HepG2 (cell line): ENCODE data around the gene MBOAT7. TPM values are rescaled to one million over a fixed set of nuclear protein-coding genes. Genes with fewer than 3 reads are reported as not detected.

Source experiments
- ATAC-seq: fragments of 200-7000 bp; cut with Tn5 transposase; 3 replicates; pipeline ENCODE4 v1.9.1; 2020; ENCODE audit warnings: mild to moderate bottlenecking, moderate library complexity
- BruUV-seq: library from RNA; stranded (reverse); fragments of 400-500 nt; replicated peaks from 2 replicates; lab custom pipeline; 2021; lab: Mats Ljungman, UMichigan
- CTCF ChIA-PET: fragments of 300-600 bp; formaldehyde crosslinking; extraction: SDS; loops from one replicate; lab custom pipeline; 2021; ENCODE audit warnings: low total read pairs, inconsistent platforms, low intra/inter-chr PET ratio; lab: Yijun Ruan, JAX
- POLR2A ChIA-PET: fragments of 350-600 bp; sonication (Branson Sonifier 250); formaldehyde crosslinking; loops from one replicate; lab custom pipeline; 2020; ENCODE audit warnings: antibody characterized with exemption, inconsistent platforms; lab: Yijun Ruan, JAX
- DNase-seq: peaks from one replicate; pipeline ENCODE4 v3.0.0-alpha.2; 2015; ENCODE audit warnings: low spot score
- FAIRE-seq: peaks from 3 replicates; lab custom pipeline; 2011; peaks lifted over from hg19 to GRCh38; lab: Jason Lieb, UNC
- H2AFZ ChIP-seq: one replicate; pipeline ENCODE4 v1.6.1; 2011; ENCODE audit warnings: low read length, inconsistent platforms
- H3K27ac ChIP-seq: fragments of 300-600 bp; 3 replicates; pipeline ENCODE4 v1.8.0; 2011; ENCODE audit warnings: mixed run types, mild to moderate bottlenecking, mixed read lengths, low read length, inconsistent platforms; ENCODE audit not compliant: insufficient read depth; ENCODE audit errors: extremely low read length
- H3K27me3 ChIP-seq, 2 experiments: fragments of 200-600 bp in 1 of 2; 2 replicates in 1 of 2; 3 replicates in 1 of 2; pipeline versions ENCODE4 v1.6.0 to v1.8.0; 2011; ENCODE audit warnings: low read length in 2 of 2, mild to moderate bottlenecking in 2 of 2, moderate library complexity in 2 of 2, inconsistent platforms in 1 of 2; ENCODE audit not compliant: insufficient read depth in 2 of 2, control insufficient read depth in 1 of 2
- H3K36me3 ChIP-seq, 2 experiments: fragments of 200-600 bp in 1 of 2; replicated peaks in 1 of 2; 2 replicates in 1 of 2; 3 replicates in 1 of 2; pipeline versions ENCODE4 v1.5.1 to v1.8.0; 2011; ENCODE audit warnings: low read length in 2 of 2, inconsistent platforms in 1 of 2; ENCODE audit not compliant: insufficient read depth in 2 of 2, control insufficient read depth in 1 of 2
- H3K4me1 ChIP-seq: 2 replicates; pipeline ENCODE4 v1.5.1; 2012; ENCODE audit warnings: low read length, inconsistent platforms; ENCODE audit not compliant: insufficient read depth
- H3K4me2 ChIP-seq: 2 replicates; pipeline ENCODE4 v1.6.0; 2011; ENCODE audit warnings: low read depth, low read length, inconsistent platforms
- H3K4me3 ChIP-seq, 3 experiments: fragments of 200-600 bp in 1 of 3; sonication (generic), shearing (Covaris generic) in 1 of 3; replicated peaks in 1 of 3; 2 replicates each; pipeline ENCODE4 v1.5.1; 2011 to 2016; ENCODE audit warnings: low read length in 3 of 3, inconsistent platforms in 2 of 3, low read depth in 2 of 3, mild to moderate bottlenecking in 2 of 3, control low read depth in 1 of 3, mixed read lengths in 1 of 3; ENCODE audit not compliant: insufficient read depth in 1 of 3
- H3K79me2 ChIP-seq: one replicate; pipeline ENCODE4 v1.6.1; 2011; ENCODE audit warnings: low read length, inconsistent platforms; ENCODE audit not compliant: insufficient read depth
- H3K9ac ChIP-seq: 2 replicates; pipeline ENCODE4 v1.6.0; 2011; ENCODE audit warnings: mild to moderate bottlenecking, low read depth, low read length, inconsistent platforms; ENCODE audit not compliant: insufficient read depth
- H3K9me3 ChIP-seq: 2 replicates; pipeline ENCODE4 v1.5.1; 2012; ENCODE audit warnings: mild to moderate bottlenecking, low read length
- H4K20me1 ChIP-seq: 2 replicates; pipeline ENCODE4 v1.6.0; 2011; ENCODE audit warnings: inconsistent platforms, mild to moderate bottlenecking, low read length, moderate library complexity; ENCODE audit not compliant: insufficient read depth
- ARID2 ChIP-seq: sonication (generic); formaldehyde crosslinking; IDR thresholded peaks from 2 replicates; pipeline ENCODE4 v1.8.1; 2022; ENCODE audit warnings: mild to moderate bottlenecking, missing genetic modification reagents, borderline replicate concordance
- ERF ChIP-seq: IDR thresholded peaks from 2 replicates; pipeline ENCODE4 v1.6.1; 2018; ENCODE audit warnings: missing biosample characterization, missing genetic modification reagents
- GZF1 ChIP-seq: sonication (generic); formaldehyde crosslinking; IDR thresholded peaks from 2 replicates; pipeline ENCODE4 v1.5.1; 2020; ENCODE audit warnings: mild to moderate bottlenecking, missing genetic modification reagents
- MAFG ChIP-seq: sonication (generic); formaldehyde crosslinking; IDR thresholded peaks from 2 replicates; pipeline ENCODE4 v1.5.1; 2020; ENCODE audit warnings: mild to moderate bottlenecking, missing genetic modification reagents
- MTERF4 ChIP-seq: sonication (generic); formaldehyde crosslinking; IDR thresholded peaks from 2 replicates; pipeline ENCODE4 v1.8.0; 2023; ENCODE audit warnings: mild to moderate bottlenecking, missing genetic modification reagents
- PAF1 ChIP-seq: IDR thresholded peaks from 2 replicates; pipeline ENCODE4 v1.6.1; 2016; ENCODE audit warnings: missing genetic modification reagents, missing compliant biosample characterization
- SNAPC2 ChIP-seq: sonication (generic); formaldehyde crosslinking; IDR thresholded peaks from 2 replicates; pipeline ENCODE4 v1.8.1; 2022; ENCODE audit warnings: mild to moderate bottlenecking, missing genetic modification reagents
- THRA ChIP-seq: sonication (generic); formaldehyde crosslinking; IDR thresholded peaks from 2 replicates; pipeline ENCODE4 v1.4.0; 2020; ENCODE audit warnings: missing genetic modification reagents, borderline replicate concordance
- UBTF ChIP-seq: sonication (generic); formaldehyde crosslinking; IDR thresholded peaks from 2 replicates; pipeline ENCODE4 v1.4.0; 2020; ENCODE audit warnings: mild to moderate bottlenecking, missing genetic modification reagents
- ZKSCAN8 ChIP-seq: IDR thresholded peaks from 2 replicates; pipeline ENCODE4 v1.6.1; 2016; ENCODE audit warnings: borderline replicate concordance, missing genetic modification reagents, missing compliant biosample characterization
- ZMYM2 ChIP-seq: sonication (generic); formaldehyde crosslinking; IDR thresholded peaks from 2 replicates; pipeline ENCODE4 v1.8.0; 2022; ENCODE audit warnings: mild to moderate bottlenecking, missing genetic modification reagents
- ZNF224 ChIP-seq: sonication (generic); formaldehyde crosslinking; IDR thresholded peaks from 2 replicates; pipeline ENCODE4 v1.5.0; 2020; ENCODE audit warnings: mild to moderate bottlenecking, missing genetic modification reagents
- ZNF354B ChIP-seq: sonication (generic); formaldehyde crosslinking; IDR thresholded peaks from 2 replicates; pipeline ENCODE4 v1.8.0; 2022; ENCODE audit warnings: mild to moderate bottlenecking, missing genetic modification reagents
- ZNF432 ChIP-seq: sonication (generic); formaldehyde crosslinking; IDR thresholded peaks from 2 replicates; pipeline ENCODE4 v1.5.0; 2020; ENCODE audit warnings: missing genetic modification reagents, mild to moderate bottlenecking, borderline replicate concordance
- ZNF446 ChIP-seq: sonication (generic); formaldehyde crosslinking; IDR thresholded peaks from 2 replicates; pipeline ENCODE4 v1.5.0; 2020; ENCODE audit warnings: mild to moderate bottlenecking, missing genetic modification reagents
- ZNF468 ChIP-seq: sonication (generic); formaldehyde crosslinking; IDR thresholded peaks from 2 replicates; pipeline ENCODE4 v1.8.0; 2022; ENCODE audit warnings: mild to moderate bottlenecking, moderate library complexity, missing genetic modification reagents
- ZNF558 ChIP-seq: sonication (generic); formaldehyde crosslinking; IDR thresholded peaks from 2 replicates; pipeline ENCODE4 v1.9.0; 2022; ENCODE audit warnings: mild to moderate bottlenecking, missing genetic modification reagents, borderline replicate concordance
- ZNF709 ChIP-seq: sonication (generic); formaldehyde crosslinking; IDR thresholded peaks from 2 replicates; pipeline ENCODE4 v1.5.0; 2020; ENCODE audit warnings: mild to moderate bottlenecking, missing genetic modification reagents
- ZNF746 ChIP-seq: sonication (generic); formaldehyde crosslinking; IDR thresholded peaks from 2 replicates; pipeline ENCODE4 v1.8.0; 2022; ENCODE audit warnings: mild to moderate bottlenecking, missing genetic modification reagents
- ZNF780A ChIP-seq: sonication (generic); formaldehyde crosslinking; IDR thresholded peaks from 2 replicates; pipeline ENCODE4 v1.8.0; 2022; ENCODE audit warnings: mild to moderate bottlenecking, missing genetic modification reagents, moderate library complexity
- ZSCAN25 ChIP-seq: sonication (generic); formaldehyde crosslinking; IDR thresholded peaks from 2 replicates; pipeline ENCODE4 v1.8.0; 2022; ENCODE audit warnings: mild to moderate bottlenecking, missing genetic modification reagents
- WGBS: methylation state at CpG from one replicate; pipeline ENCODE4 v1.1.6; 2017; ENCODE audit warnings: low lambda C conversion rate; 5-methylcytosine and 5-hydroxymethylcytosine counted together
- in situ Hi-C: cut with HindIII; loops from 2 replicates; pipeline ENCODE4 v1.10.0; 2017; ENCODE audit warnings: low pct_unique_long_range_greater_than_20kb; ENCODE audit not compliant: extremely low pct_ligation_motif_present
- intact Hi-C: fragments of 100-400 bp; cut with micrococcal nuclease; formaldehyde crosslinking; loops from one replicate; pipeline ENCODE4 v1.10.0; 2022; ENCODE audit not compliant: unreplicated experiment
- polyA plus RNA-seq, 8 experiments: library from polyadenylated mRNA; depleted of rRNA in 3 of 8; stranded (reverse) in 7 of 8; unstranded in 1 of 8; fragments of >200 nt; fragmentation: Illumina TruSeq in 4 of 8; extraction: Trizol in 4 of 8; gene quantifications; 2 replicates each; pipeline versions ENCODE4 v1.2.1 to v1.2.3, GENCODE V29; 2011 to 2016; ENCODE audit warnings: low read depth in 4 of 8, missing spikeins in 1 of 8, mixed read lengths in 1 of 8; ENCODE audit not compliant: insufficient read depth in 1 of 8
- total RNA-seq, 5 experiments: library from RNA; depleted of rRNA; stranded (reverse); fragments of >200 nt; fragmentation: Illumina TruSeq; extraction: Trizol; gene quantifications; 2 replicates each; pipeline ENCODE4 v1.2.3, GENCODE V29; 2016; ENCODE audit warnings: low read depth in 1 of 5

Gene MBOAT7
- total and polyA plus RNA-seq, 2 of the 13 experiments (the other 11 are each of a cell fraction or from before 2014, with no cell fraction given): 22.2 to 25.5 TPM

GRCh38 chr19:54158812-54159351 is 30.5 kb downstream of the MBOAT7 start:
- Histone ChIP-seq H3K27ac (peak overlapping the region; percentile 90), H3K27me3 (no peaks in the 10 kb centered on the region; a peak in 1 of 5 replicates), H3K9me3 (no peaks in the 10 kb centered on the region), H3K9ac (peak overlapping the region; percentile 80), H3K4me1 (peaks cover 13% of the 10 kb centered on the region), H4K20me1 (no peaks in the 10 kb centered on the region), H3K4me2 (peak overlapping the region; percentile 97), H3K36me3 (peaks cover 10 to 40% of the 10 kb centered on the region in 2 experiments), H3K4me3 (peak overlapping the region; percentile 66 to 90 (median 80)), H2AFZ (no peak overlapping the region), H3K79me2 (peaks cover 13% of the 10 kb centered on the region)
- TSS peak; percentile 85 for BruUV-seq
- in situ Hi-C loops (no loop called here), intact Hi-C loops (loop anchor here (2.0 kb wide), 1 partner anchor 72 kb away; no protein-coding TSS in a partner anchor)
- no peak for ATAC-seq
- POLR2A ChIA-PET: interaction anchor here (0.9 to 3.2 kb wide), 8 partner anchors 20 to 51 kb away, joined by 4 to 48 read pairs (median 8); partner anchors contain the start of genes CNOT3, MBOAT7, PRPF31 and RPS9
- FAIRE-seq: peak; percentile 18
- no peak for DNase-seq
- CTCF ChIA-PET: no interaction called here
- WGBS: 45% methylated on average over 19 of the region's 19 CpGs
- no peak for TF ChIP-seq ZNF224 (CRISPR knock-in tag)
- TF ChIP-seq ZNF780A (CRISPR knock-in tag): no peak
- TF ChIP-seq UBTF (CRISPR knock-in tag): 0 out of 2 replicates have a peak, but pooled peaks have one; percentile 17
- no peak for TF ChIP-seq ZNF432
- TF ChIP-seq ZNF709 (CRISPR knock-in tag): peak; percentile 74; the same call in 1 of the 2 replicates
- peak; percentile 60; the same call in 1 of the 2 replicates for TF ChIP-seq MTERF4 (CRISPR knock-in tag)
- no peak for TF ChIP-seq ZNF468 (CRISPR knock-in tag)
- TF ChIP-seq ZNF354B (CRISPR knock-in tag): 0 out of 2 replicates have a peak, but pooled peaks have one; percentile 31
- TF ChIP-seq GZF1: 0 out of 2 replicates have a peak, but pooled peaks have one; percentile 19
- TF ChIP-seq ZMYM2: peak; percentile 43; the same call in 1 of the 2 replicates
- TF ChIP-seq ZNF746: 0 out of 2 replicates have a peak, but pooled peaks have one; percentile 4
- TF ChIP-seq THRA (CRISPR knock-in tag): 0 out of 2 replicates have a peak, but pooled peaks have one; percentile 0
- TF ChIP-seq SNAPC2 (CRISPR knock-in tag): peak; percentile 55; the same call in 1 of the 2 replicates
- 0 out of 2 replicates have a peak, but pooled peaks have one; percentile 74 for TF ChIP-seq ARID2 (CRISPR knock-in tag)
- no peak for TF ChIP-seq ERF (CRISPR knock-in tag)
- TF ChIP-seq ZNF446: 0 out of 2 replicates have a peak, but pooled peaks have one; percentile 47
- no peak for TF ChIP-seq MAFG (CRISPR knock-in tag)
- TF ChIP-seq ZSCAN25 (CRISPR knock-in tag): no peak
- TF ChIP-seq ZKSCAN8 (CRISPR knock-in tag): 0 out of 2 replicates have a peak, but pooled peaks have one; percentile 16
- TF ChIP-seq PAF1 (CRISPR knock-in tag): no peak
- no peak for TF ChIP-seq ZNF558 (CRISPR knock-in tag)
